GM19238 (cell line): ENCODE data around the gene CADM4.
"Not testable (repeated sequence)": the region's sequence is repeated elsewhere in the genome, so short reads cannot be mapped to it uniquely, and the experiment has no call there.

ENCODE experiments used
- DNase-seq: peaks from one replicate; pipeline ENCODE4 v3.0.0; 2011; ENCODE audit warnings: low spot score; ENCODE audit not compliant: insufficient read length

The CADM4 gene

GRCh38 chr19:43607238-43608205 lies 32.1 kb downstream of the CADM4 start:
- no peak for DNase-seq

DNA sequence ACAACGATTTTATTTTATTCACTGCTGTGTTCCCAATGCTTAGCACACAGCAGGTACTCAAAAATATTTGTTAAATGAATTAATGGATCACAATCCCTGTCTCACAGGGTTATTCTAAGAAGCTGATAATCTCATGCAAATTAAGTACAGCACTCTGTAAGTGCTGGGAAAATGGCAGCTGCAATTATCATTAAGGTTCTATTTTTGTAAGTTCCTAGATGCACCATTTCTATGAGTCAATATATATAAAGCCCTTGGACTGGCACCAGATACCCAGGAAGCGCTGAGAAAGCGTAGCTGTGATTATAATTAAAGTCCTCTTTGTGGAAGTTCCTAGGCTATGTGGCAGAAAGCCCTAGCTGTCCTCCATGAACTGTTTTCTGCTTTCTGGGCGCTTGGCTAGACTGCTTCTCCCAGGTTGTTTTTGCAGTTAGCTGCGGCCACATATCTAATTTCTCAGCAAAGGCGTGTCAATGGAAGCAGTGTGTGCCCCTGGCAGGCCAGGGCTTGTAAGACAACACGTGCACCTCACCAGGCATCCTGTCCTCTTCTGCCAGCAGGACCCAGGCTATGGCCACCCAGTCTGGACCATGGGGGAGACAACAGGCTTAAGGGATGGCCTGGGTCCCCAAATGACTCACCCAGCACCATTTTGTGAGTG lies 33.0 kb downstream of the CADM4 start:
- no peak for DNase-seq

DNA sequence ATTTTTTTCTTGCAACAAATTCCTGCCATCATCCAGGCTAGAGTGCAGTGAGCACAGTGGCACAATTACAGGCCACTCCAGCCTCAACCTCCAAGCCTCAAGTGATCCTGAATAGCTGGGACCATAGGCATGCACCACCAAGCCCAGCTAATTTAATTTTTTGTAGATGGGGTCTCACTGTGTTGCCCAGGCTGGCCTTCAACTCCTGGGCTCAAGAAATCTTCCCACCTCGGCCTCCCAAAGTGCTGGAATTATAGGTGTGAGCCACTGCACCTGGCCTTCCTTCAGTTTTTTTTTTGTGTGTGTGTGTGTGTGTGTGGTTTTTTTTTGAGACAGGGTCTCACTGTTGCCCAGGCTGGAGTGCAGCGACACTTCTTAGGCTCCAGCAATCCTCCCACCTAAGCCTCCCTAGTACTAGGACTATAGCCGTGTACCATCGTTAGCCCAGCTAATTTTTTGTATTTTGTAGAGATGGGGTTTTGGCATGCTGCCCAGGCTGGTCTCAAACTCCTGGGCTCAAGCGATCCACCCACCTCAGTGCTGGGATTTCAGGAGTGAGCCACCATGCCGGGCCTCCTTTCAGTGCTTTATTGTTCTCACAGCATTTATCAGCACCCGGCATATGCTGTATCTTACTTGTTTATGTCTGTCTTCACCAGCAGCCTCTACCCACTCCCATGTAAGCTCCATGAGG lies 33.6 kb downstream of the CADM4 start:
- no peak for DNase-seq

DNA sequence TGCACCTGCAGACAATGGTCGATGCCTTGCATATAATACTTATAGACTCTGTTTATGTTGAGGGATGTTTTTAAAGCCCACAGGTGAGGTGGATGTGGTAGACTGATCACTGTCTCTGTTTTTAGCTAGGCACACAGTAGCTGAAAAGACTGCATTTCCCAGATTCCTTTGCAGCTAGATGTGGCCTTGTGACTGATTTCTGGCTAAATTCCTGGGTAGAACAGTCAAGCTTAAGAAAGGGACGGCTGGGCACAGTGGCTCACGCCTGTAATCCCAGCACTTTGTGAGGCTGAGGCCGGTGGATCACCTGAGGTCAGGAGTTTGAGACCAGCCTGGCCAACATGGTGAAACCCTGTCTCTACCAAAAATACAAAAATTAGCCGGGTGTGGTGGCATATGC lies 39.3 kb downstream of the CADM4 start:
- not testable (repeated sequence) for DNase-seq

DNA sequence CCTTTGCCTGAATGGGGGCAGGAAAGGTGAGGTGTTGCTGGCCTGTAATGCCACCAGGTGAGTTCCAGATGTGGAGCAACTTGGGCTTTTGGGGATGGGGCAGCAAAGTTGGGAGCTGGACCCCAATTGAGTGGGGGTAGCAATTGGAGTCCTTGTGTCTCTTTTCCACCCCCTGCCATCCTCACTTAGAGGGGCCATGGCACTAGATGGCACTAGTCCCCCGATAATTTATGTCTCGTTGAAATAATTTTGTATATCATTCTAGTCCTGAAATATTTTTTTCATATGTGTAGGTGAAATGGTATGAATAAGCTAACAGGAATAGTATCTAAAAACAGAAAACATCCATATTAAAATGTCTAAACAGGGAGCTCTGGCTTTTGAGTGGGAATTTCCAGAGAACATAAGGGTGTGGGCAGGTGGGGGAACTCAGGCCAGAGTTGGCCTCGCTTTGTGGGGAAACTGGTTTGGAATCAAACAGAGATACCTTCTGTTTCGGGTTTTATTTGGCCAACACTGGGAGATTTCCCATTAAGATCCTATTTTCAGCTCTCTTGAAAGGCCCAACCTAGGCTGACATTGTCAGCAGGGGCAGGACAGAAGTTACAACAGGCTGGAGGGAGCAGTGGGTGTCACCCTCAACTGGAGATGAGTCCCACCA lies 39.9 kb downstream of the CADM4 start:
- DNase-seq = no peak

DNA sequence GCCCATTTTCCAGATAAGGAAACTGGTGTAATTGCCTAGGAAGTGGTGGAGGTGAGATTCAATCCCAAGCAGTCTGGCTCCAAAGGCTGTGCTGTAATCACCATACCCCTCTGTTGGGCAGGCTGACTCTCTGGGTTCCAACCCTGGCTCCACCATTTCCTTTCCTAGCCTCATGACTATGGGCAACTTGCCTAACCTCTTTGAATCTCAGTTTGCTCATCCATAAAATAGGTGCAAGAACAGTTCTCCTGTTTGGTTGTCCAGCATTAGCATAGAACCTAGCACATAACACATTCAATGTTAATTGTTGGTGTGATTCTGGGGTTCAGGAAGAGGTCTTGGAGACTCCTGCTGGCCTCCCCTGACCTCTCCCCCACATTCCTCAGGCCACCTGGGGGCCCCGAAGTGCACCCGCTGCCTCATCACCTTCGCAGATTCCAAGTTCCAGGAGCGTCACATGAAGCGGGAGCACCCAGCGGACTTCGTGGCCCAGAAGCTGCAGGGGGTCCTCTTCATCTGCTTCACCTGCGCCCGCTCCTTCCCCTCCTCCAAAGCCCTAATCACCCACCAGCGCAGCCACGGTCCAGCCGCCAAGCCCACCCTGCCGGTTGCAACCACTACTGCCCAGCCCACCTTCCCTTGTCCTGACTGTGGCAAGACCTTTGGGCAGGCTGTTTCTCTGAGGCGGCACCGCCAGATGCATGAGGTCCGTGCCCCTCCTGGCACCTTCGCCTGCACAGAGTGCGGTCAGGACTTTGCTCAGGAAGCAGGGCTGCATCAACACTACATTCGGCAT lies 41.0 kb downstream of the CADM4 start:
- no peak for DNase-seq

GRCh38 chr19:43597876-43598275 lies 41.8 kb downstream of the CADM4 start:
- no peak for DNase-seq

- DNase-seq = no peak
Observed at GRCh38 chr19:43596842-43597461, 42.7 kb downstream of the CADM4 start.

GRCh38 chr19:43595999-43596841 lies 43.4 kb downstream of the CADM4 start, which contains the start of the genes IRGQ and ZNF576:
IRGQ (minus strand) TSS chr19:43596134; CDS start chr19:43595338, 796 bp downstream.
ZNF576 (plus strand) TSS chr19:43596595; CDS start chr19:43597109, 514 bp downstream.
- DNase-seq = peak; percentile 95

- no peak for DNase-seq
Observed at GRCh38 chr19:43595605-43595998, 44.0 kb downstream of the CADM4 start.

- peak; percentile 62 for DNase-seq
Observed at GRCh38 chr19:43594710-43595604, 44.7 kb downstream of the CADM4 start.

DNA sequence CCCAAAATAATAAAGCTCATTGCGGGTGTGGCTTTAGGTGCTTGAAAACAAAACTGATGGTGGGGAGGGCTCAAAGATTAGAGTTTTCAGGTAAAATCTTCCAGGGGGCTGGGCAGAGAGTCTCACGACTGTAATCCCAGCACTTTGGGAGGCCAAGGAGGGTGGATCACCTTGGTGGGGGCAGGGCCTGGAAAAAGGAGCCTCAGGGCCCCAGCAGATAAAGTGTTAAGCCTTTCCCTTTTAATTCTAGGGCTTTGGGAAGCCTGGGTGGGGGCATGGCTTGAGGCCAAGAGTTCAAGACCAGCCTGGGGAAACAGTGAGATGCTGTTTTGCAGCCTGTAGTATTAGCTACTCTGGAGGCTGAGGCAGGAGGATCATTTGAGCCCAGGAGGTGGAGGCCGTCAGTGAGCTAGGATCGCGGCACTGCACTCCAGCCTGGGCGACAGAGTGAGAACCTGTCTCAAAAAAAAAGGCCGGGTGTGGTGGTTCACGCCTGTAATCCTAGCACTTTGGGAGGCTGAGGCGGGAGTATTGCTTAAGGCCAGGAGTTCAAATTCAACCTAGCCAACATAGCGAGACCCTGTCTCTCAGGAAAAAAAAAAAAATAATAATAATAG lies 45.5 kb downstream of the CADM4 start:
- no peak for DNase-seq

DNA sequence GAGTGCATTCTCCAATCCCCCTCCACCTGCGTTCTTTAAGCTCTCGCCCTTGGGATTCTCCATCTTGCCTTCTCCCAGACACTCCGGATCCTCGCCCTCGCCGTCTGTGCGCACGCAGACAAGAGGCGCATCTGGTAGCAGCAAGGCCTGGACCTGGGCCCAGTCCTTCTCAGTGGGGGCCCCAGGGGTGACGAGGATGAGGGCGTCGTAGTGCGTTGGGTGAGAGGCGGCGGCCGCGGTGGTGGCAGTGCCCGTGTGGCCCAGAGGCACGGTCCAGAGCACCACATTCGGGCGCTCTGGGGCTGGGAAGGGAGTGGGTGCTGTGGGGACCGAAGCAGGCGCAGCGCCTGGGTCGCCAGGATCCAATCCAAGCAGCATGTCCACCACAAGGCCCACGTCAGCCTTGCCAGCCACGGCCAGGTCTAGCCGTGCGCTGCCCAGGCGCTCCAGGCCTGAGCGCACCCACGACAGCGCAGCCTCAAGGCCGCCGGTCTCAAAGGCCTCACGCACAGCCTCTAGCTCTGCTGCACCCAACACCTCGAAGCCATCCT lies 46.8 kb downstream of the CADM4 start:
- DNase-seq = no peak

DNA sequence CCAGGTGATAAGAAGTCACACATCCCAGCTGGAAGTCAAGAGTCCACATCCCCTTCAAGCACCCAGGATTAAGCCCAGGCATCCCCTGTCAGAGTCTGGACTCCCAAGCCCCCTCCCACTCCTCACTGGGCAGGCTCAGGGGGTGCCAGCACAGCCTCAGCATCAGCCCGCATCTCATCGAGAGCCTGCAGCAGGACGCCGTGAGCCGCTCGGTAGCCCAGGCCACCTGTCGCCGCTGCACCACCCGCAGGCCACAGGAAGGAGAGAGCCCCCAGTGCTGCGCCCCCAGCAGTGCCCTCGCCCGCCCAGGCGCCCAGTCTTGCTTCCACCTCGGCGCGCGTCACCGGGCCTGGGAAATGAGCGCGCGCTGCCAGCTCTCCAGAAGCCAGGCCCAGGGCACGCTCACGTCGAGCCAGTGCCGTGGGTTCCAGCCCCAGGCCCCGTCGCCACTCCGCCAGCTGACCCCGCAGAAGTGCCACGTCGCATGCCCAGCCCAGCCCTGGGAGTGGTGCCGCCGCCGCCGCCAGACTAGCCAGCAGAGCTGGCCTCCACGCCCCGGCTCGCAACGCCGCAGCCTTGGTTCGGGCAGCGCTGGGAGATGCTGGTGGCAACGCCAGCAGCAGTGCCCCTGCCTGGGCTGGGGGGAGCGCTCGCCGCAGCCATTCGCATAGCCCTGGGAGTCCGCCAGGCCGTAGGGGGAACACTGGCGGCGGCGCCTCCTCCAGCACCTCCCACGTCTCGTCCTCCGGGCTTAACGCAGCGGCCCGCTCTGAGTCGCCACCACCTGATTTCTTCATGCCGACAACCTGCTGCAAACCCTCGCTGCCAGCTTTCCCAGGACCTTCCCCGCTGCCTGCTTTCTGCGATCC lies 47.5 kb downstream of the CADM4 start:
- no peak for DNase-seq

- DNase-seq = no peak
Observed at GRCh38 chr19:43589678-43590077, 50.0 kb downstream of the CADM4 start.

DNA sequence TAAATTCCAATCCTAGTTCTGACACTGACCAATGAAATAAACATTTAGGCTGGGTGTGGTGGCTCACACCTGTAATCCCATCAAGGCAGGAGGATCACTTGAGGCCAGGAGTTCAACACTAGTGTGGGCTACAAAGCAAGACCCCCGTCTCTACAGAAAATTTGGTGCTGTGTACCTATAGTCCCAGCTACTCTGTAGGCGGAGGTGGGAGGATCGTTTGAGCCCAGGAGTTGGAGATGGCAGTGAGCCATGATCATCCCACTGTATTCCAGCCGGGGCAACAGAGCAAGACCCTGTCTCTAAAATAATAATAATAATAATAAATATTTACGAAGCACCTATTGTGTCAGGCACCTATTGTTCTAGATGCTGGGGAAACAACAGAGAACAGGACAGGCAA lies 50.4 kb downstream of the CADM4 start:
- DNase-seq = no peak
